ENCODE data around the gene SIX3.

Gene SIX3

GRCh38 chr2:44944952-44945612 is 3.6 kb downstream of the SIX3 start:
- no peaks in the 10 kb centered on the region for H3K79me1 ChIP-seq (replicated peaks; ENCODE audit: low read length, poor library complexity, severe bottlenecking)
- H4K91ac ChIP-seq (ENCODE audit: low read length), result no peak overlapping the region
- H2BK5ac ChIP-seq (ENCODE audit: low read depth, low read length, poor library complexity, severe bottlenecking), result no peak overlapping the region
- H2AK5ac ChIP-seq (ENCODE audit: low read length, severe bottlenecking), result no peak overlapping the region
- H3K4me2 ChIP-seq (ENCODE audit: low read length, poor library complexity, severe bottlenecking), result no peak overlapping the region
- H3K4ac ChIP-seq (ENCODE audit: low read depth in 1 of 2, low read length in 2 of 2), result no peak overlapping the region
- no peaks in the 10 kb centered on the region for H3K9me3 ChIP-seq (ENCODE audit: control insufficient read depth, low read length)
- no peak overlapping the region for H3K9ac ChIP-seq (ENCODE audit: low read length)
- no peak overlapping the region for H4K8ac ChIP-seq (ENCODE audit: low read length)
- no peaks in the 10 kb centered on the region for H3K36me3 ChIP-seq (ENCODE audit: control insufficient read depth in 1 of 2, insufficient read depth in 2 of 2, low read depth in 1 of 2, low read length in 2 of 2)
- H3K4me3 ChIP-seq (ENCODE audit: insufficient read depth in 1 of 2, low read depth in 1 of 2, low read length in 2 of 2), result peak overlapping the region in 1 of 2 experiments; percentile 55
- H2BK12ac ChIP-seq (ENCODE audit: low read length in 2 of 2), result no peak overlapping the region
- peaks cover 96 to 98% of the 10 kb centered on the region in 2 experiments for H3K27me3 ChIP-seq (ENCODE audit: control insufficient read depth in 1 of 2, insufficient read depth in 1 of 2, low read length in 2 of 2)
- no peak overlapping the region for H2BK15ac ChIP-seq (ENCODE audit: low read depth, poor library complexity, severe bottlenecking)
- WGBS, result 0% methylated on average over 9 of the region's 18 CpGs
- no peak for DNase-seq
- H3K4me1 ChIP-seq (ENCODE audit: control insufficient read depth, insufficient read depth, low read depth, low read length), result peaks cover 37% of the 10 kb centered on the region
- no peak overlapping the region for H2AFZ ChIP-seq (ENCODE audit: low read depth, low read length)
- no peak overlapping the region for H3K14ac ChIP-seq (ENCODE audit: low read length in 2 of 2)
- no peak overlapping the region for H3K23ac ChIP-seq (ENCODE audit: low read length in 2 of 2)
- H2BK120ac ChIP-seq (ENCODE audit: low read depth, low read length), result no peak overlapping the region
- H3K27ac ChIP-seq (ENCODE audit: low read length, poor library complexity, severe bottlenecking), result no peak overlapping the region
- no peak overlapping the region for H3K18ac ChIP-seq (ENCODE audit: low read depth in 1 of 2, low read length in 2 of 2)

- 6% methylated on average over 14 of the region's 16 CpGs for WGBS
- Histone ChIP-seq H2AK5ac (ENCODE audit: low read length, severe bottlenecking) (no peak overlapping the region), H4K8ac (ENCODE audit: low read length) (no peak overlapping the region), H3K4me1 (ENCODE audit: control insufficient read depth, insufficient read depth, low read depth, low read length) (peaks cover 39% of the 10 kb centered on the region), H2BK15ac (ENCODE audit: low read depth, poor library complexity, severe bottlenecking) (no peak overlapping the region), H3K9me3 (ENCODE audit: control insufficient read depth, low read length) (no peaks in the 10 kb centered on the region), H2BK12ac (ENCODE audit: low read length in 2 of 2) (no peak overlapping the region), H3K9ac (ENCODE audit: low read length) (no peak overlapping the region), H3K27ac (ENCODE audit: low read length, poor library complexity, severe bottlenecking) (no peak overlapping the region), H3K4ac (ENCODE audit: low read depth in 1 of 2, low read length in 2 of 2) (no peak overlapping the region), H3K23ac (ENCODE audit: low read length in 2 of 2) (no peak overlapping the region), H3K36me3 (ENCODE audit: control insufficient read depth in 1 of 2, insufficient read depth in 2 of 2, low read depth in 1 of 2, low read length in 2 of 2) (no peaks in the 10 kb centered on the region), H2AFZ (ENCODE audit: low read depth, low read length) (no peak overlapping the region), H3K18ac (ENCODE audit: low read depth in 1 of 2, low read length in 2 of 2) (no peak overlapping the region), H3K4me3 (ENCODE audit: insufficient read depth in 1 of 2, low read depth in 1 of 2, low read length in 2 of 2) (no peak overlapping the region), H3K14ac (ENCODE audit: low read length in 2 of 2) (no peak overlapping the region), H3K4me2 (ENCODE audit: low read length, poor library complexity, severe bottlenecking) (no peak overlapping the region), H3K27me3 (ENCODE audit: control insufficient read depth in 1 of 2, insufficient read depth in 1 of 2, low read length in 2 of 2) (peaks cover 96 to 98% of the 10 kb centered on the region in 2 experiments), H4K91ac (ENCODE audit: low read length) (no peak overlapping the region), H3K79me1 (replicated peaks; ENCODE audit: low read length, poor library complexity, severe bottlenecking) (no peaks in the 10 kb centered on the region), H2BK120ac (ENCODE audit: low read depth, low read length) (no peak overlapping the region), H2BK5ac (ENCODE audit: low read depth, low read length, poor library complexity, severe bottlenecking) (no peak overlapping the region)
- no peak for DNase-seq
Observed at GRCh38 chr2:44945676-44946371, 4.3 kb downstream of the SIX3 start.

GRCh38 chr2:44946372-44947027 is 5.0 kb downstream of the SIX3 start:
- no peak overlapping the region for H3K14ac ChIP-seq (ENCODE audit: low read length in 2 of 2)
- H2AFZ ChIP-seq (ENCODE audit: low read depth, low read length), result no peak overlapping the region
- H2BK5ac ChIP-seq (ENCODE audit: low read depth, low read length, poor library complexity, severe bottlenecking), result no peak overlapping the region
- peaks cover 37% of the 10 kb centered on the region for H3K4me1 ChIP-seq (ENCODE audit: control insufficient read depth, insufficient read depth, low read depth, low read length)
- no peak overlapping the region for H2BK15ac ChIP-seq (ENCODE audit: low read depth, poor library complexity, severe bottlenecking)
- no peak overlapping the region for H3K27ac ChIP-seq (ENCODE audit: low read length, poor library complexity, severe bottlenecking)
- 20% methylated on average over 10 of the region's 11 CpGs for WGBS
- H3K23ac ChIP-seq (ENCODE audit: low read length in 2 of 2), result no peak overlapping the region
- H3K9ac ChIP-seq (ENCODE audit: low read length), result no peak overlapping the region
- no peaks in the 10 kb centered on the region for H3K36me3 ChIP-seq (ENCODE audit: control insufficient read depth in 1 of 2, insufficient read depth in 2 of 2, low read depth in 1 of 2, low read length in 2 of 2)
- H2BK120ac ChIP-seq (ENCODE audit: low read depth, low read length), result no peak overlapping the region
- H3K4me2 ChIP-seq (ENCODE audit: low read length, poor library complexity, severe bottlenecking), result no peak overlapping the region
- H2BK12ac ChIP-seq (ENCODE audit: low read length in 2 of 2), result no peak overlapping the region
- peaks cover 96 to 98% of the 10 kb centered on the region in 2 experiments for H3K27me3 ChIP-seq (ENCODE audit: control insufficient read depth in 1 of 2, insufficient read depth in 1 of 2, low read length in 2 of 2)
- no peak overlapping the region for H3K18ac ChIP-seq (ENCODE audit: low read depth in 1 of 2, low read length in 2 of 2)
- no peak overlapping the region for H3K4ac ChIP-seq (ENCODE audit: low read depth in 1 of 2, low read length in 2 of 2)
- no peaks in the 10 kb centered on the region for H3K79me1 ChIP-seq (replicated peaks; ENCODE audit: low read length, poor library complexity, severe bottlenecking)
- H3K4me3 ChIP-seq (ENCODE audit: insufficient read depth in 1 of 2, low read depth in 1 of 2, low read length in 2 of 2), result no peak overlapping the region
- no peak overlapping the region for H4K91ac ChIP-seq (ENCODE audit: low read length)
- no peak overlapping the region for H2AK5ac ChIP-seq (ENCODE audit: low read length, severe bottlenecking)
- no peaks in the 10 kb centered on the region for H3K9me3 ChIP-seq (ENCODE audit: control insufficient read depth, low read length)
- DNase-seq, result no peak
- no peak overlapping the region for H4K8ac ChIP-seq (ENCODE audit: low read length)

- WGBS, result 48% methylated on average over 5 of the region's 5 CpGs
- Histone ChIP-seq H3K36me3 (ENCODE audit: control insufficient read depth in 1 of 2, insufficient read depth in 2 of 2, low read depth in 1 of 2, low read length in 2 of 2) (no peaks in the 10 kb centered on the region), H3K4me3 (ENCODE audit: insufficient read depth in 1 of 2, low read depth in 1 of 2, low read length in 2 of 2) (no peak overlapping the region), H2AK5ac (ENCODE audit: low read length, severe bottlenecking) (no peak overlapping the region), H3K4me2 (ENCODE audit: low read length, poor library complexity, severe bottlenecking) (no peak overlapping the region), H2BK15ac (ENCODE audit: low read depth, poor library complexity, severe bottlenecking) (no peak overlapping the region), H3K18ac (ENCODE audit: low read depth in 1 of 2, low read length in 2 of 2) (no peak overlapping the region), H3K4me1 (ENCODE audit: control insufficient read depth, insufficient read depth, low read depth, low read length) (peaks cover 34% of the 10 kb centered on the region), H4K8ac (ENCODE audit: low read length) (no peak overlapping the region), H2BK12ac (ENCODE audit: low read length in 2 of 2) (no peak overlapping the region), H3K9me3 (ENCODE audit: control insufficient read depth, low read length) (no peaks in the 10 kb centered on the region), H3K27me3 (ENCODE audit: control insufficient read depth in 1 of 2, insufficient read depth in 1 of 2, low read length in 2 of 2) (peaks cover 95 to 97% of the 10 kb centered on the region in 2 experiments), H3K27ac (ENCODE audit: low read length, poor library complexity, severe bottlenecking) (no peak overlapping the region), H2BK120ac (ENCODE audit: low read depth, low read length) (no peak overlapping the region), H3K79me1 (replicated peaks; ENCODE audit: low read length, poor library complexity, severe bottlenecking) (no peaks in the 10 kb centered on the region), H2AFZ (ENCODE audit: low read depth, low read length) (no peak overlapping the region), H3K9ac (ENCODE audit: low read length) (no peak overlapping the region), H3K23ac (ENCODE audit: low read length in 2 of 2) (no peak overlapping the region), H2BK5ac (ENCODE audit: low read depth, low read length, poor library complexity, severe bottlenecking) (no peak overlapping the region), H3K4ac (ENCODE audit: low read depth in 1 of 2, low read length in 2 of 2) (no peak overlapping the region), H3K14ac (ENCODE audit: low read length in 2 of 2) (no peak overlapping the region), H4K91ac (ENCODE audit: low read length) (no peak overlapping the region)
- DNase-seq, result no peak
Observed at GRCh38 chr2:44947028-44947375, 5.5 kb downstream of the SIX3 start.
